HG03039 (cell line): ENCODE results near the gene ACOT11.

Source experiments
- ATAC-seq: cut with Tn5 transposase; IDR thresholded peaks from one replicate; pipeline ENCODE4 v1.9.1; 2021; ENCODE audit warnings: mild to moderate bottlenecking, moderate library complexity; ENCODE audit not compliant: unreplicated experiment

Gene ACOT11

DNA sequence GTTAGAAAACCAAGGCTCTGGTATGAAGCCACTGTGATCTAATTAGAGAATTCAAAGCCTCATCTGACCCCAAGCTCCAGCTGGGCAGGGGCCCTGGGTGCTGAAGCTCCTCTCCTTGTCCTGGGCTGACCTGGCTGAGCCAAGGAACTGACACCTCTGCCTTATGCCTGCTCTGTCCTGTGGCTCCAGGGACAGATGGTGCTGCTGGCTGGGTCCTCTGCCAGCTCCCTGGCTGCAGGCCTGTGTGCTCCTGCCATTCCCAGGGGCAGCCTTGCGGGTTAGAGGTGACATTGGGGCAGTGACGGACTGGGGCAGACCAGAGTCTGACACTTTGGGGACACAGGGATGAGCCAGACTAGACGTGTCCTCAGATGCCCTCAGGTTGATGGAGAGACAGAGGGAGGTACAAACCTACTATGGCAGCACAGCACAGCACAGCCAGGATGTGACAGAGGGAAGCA is 11.8 kb downstream of the ACOT11 start:
- no peak for ATAC-seq

DNA sequence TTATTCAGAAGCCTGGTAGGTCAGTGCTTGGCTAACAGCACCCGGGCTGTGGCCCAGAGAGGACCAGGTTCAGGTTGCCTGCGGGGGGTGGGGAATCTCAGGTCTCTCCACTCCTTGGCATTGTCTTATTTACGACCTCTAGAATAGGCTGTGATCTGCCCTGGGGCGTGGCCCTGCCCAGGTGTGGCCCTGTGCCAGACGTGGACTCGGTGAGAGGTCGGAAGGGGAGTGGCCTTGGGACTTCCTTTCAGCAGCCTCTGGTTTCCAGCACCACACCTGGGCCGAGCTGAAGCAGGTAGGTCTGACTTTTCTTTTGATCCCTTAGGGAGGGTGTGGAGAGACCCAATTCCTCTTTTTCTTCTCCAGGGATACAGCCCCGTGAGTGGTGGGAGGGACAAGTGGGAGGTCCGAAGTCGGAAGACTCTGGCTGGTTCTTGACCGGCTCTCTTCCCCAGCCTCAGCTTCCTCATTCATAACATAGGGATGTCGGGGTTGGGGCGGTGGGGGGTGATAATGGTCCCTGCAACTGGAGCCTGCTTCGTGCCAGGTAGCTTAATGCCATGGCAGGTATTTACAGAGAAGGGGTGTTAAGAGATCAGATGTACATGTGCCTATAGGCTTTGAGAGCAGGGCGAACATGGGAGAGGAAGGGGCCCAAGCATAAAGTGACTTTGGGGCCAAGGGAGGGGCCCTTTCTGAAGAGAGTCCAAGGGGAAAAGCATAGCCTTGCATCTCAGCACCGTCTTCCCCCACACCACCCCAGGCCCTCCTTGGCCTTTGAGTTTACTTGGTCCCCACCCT is 16.5 kb downstream of the ACOT11 start:
- ATAC-seq = no peak

DNA sequence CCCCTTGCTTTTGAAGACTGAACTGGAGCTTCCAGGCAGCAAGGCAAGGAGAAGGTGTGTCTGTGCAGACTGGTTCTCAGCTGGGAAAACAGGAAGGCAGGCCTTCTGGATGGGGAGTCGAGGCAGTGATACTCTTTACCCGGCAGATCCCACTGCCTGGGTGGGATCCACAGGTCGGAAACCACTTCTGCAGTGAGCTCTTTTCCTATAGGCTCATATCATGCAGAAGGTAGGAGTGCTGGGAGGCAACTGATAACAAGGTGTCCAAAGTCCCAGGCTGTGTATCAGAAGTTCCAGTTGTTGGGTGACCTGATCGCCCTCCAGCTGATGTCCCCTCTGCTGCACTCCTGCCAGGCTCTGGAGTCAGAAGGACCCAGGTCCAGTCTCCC is 17.1 kb downstream of the ACOT11 start:
- ATAC-seq = no peak

DNA sequence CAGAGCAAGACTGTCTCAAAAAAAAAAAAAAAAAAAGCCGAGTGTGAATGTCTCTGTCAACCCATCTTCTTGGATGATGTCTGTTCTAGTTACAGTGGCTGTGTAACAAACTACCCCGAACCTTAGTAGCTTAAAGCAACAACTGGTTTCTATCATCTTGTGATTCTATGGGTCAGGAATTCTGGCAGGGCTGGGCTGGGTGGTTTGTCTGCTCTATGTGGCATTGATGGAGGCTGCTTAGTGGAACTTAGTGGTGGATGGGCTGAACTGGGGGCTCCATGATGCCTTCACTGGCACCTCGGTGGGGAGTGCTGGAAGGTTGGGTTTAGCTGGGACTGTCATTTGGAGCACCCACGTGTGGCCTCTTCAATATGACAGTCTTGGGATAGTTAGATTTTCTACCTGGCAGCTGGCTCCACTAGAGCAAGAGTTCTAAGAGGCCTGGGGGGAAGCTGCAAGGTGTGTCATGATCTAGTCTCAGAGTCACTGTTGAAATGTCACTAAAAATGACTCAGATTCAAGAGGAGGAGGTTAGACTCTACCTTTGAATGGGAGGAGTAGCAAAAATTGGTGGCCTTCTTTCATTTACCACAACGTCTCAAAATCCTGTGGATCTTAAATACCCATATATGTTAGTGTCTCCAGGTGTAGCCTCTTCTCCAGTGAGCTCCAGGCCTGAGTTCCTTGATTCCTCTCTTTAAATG is 18.6 kb downstream of the ACOT11 start:
- no peak for ATAC-seq

DNA sequence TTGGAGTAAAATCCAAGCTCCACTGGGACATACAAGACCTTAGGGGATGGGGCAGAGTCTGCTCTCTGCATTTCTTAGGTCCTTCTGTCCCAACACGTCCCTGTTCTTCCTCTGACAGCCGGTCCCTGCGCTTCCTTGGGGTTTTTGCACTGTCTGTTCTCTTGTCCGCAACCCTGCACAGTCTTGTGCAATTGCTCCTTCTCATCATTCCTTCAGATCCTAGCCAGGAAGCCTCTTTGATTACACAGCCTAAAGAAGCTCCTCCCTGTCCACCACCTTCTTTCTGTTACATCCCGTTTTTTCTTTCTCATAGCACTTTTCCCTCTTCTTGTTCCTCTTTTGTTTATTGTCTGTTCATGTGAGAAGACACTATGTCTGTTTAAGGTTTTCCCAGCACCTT is 19.9 kb downstream of the ACOT11 start:
- no peak for ATAC-seq

DNA sequence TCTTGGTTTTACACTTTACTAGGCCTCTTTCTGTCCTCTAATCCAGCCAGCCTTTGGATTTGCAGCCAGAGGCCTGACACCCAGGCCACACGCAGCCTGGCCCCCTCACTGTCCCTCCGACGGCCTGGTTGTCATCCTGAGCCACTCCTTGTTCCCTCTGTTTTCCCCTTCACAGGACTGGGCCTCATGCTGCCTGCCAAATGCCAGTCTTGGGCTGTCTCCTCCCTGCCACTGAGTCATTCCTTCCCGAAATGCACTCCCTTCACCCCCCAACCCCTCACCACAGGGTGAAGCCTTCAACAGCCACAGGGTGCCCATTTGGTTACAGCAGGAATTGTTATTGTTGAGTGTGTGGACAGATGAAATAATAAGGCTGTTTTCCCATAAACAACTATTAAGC is 21.3 kb downstream of the ACOT11 start:
- no peak for ATAC-seq

DNA sequence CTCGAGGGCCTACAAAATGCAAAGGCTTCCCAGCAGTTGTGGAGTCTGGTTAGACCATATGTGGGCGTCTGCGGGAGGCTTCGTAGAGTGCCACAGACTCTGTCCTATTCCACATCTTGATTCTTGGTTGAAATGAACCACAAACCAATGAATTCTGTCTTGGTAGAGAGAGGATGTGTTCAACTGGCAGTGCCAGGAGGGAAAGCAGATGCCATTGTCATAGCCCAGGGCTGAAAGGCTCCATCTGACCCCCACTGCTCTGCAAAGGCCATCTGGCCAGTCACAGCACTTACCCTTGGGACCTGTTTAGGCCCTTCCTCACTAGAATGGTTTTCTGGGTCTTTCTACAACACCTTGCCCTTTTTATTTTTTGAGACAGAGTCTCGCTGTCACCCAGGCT is 22.1 kb downstream of the ACOT11 start:
- no peak for ATAC-seq

DNA sequence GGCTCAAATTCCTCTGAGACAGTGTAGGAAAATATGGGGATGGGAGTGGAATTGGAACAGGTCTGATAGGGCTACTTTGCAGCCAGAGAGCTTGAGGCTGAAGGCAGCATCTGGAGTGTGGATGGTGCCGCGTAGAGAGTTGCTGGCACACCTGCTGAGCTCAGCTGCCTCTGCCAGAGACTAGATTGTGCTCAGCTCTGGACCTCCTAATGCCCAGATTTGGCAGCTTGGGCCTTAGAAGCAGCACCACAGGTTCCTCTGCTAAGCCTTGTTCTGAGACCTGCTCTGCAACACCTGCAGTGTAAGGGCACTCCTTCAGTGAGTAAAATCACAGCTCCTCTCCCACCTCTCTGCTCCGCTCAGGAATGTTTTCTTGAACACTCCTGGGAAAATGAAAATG is 23.3 kb downstream of the ACOT11 start:
- no peak for ATAC-seq

DNA sequence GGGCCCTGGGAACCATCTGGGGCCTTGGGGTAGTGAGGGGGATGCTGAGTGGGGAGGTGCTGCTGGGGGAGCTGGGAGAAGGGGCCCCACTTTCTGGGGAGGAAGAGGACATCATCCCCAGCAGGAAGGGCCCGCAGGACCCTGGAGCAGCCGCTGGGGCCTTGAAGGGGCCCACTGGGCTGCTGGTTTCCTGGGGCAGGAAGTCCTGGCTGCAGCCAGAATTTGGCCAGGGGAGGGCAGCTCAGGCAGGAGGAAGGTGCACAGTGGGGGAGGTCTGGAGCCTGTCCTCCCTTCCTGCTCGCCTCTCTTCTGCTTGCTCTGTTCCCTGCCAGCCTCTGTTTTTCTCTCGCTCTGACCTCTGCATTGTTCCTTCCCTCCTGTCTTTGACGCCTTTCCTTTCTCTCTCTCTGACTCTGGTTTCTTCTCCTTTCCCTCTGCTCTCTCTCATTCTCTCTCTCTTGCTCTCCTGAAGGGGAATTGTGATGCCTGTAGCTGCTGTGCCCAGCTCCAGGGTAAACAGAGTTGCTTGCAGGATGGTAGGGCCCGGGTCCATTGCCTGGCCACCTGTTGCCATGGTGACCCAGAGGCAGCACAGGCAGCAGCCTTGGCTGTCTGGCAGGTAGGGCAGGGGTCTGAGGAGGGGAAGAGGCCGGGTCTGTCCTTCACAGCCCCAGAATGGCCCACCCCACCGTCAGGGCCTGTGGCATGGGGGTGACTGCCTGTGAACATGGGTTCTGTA is 23.9 kb downstream of the ACOT11 start:
- ATAC-seq = no peak

DNA sequence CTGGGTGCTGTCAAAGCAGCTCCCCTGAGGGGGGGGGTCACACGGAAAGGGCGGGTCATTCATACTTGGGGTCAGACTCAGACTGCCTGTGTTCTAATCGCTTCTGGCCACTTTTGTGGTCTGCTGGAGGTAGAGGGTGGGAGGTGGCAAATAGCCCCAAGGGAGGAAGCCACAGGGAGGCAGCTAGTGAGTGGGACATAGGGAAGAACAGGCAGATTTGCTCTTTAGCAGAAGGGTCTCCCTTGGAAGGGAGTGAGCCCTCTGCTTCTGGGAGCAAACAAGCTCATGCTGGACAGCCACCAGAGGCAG is 24.5 kb downstream of the ACOT11 start:
- ATAC-seq = no peak

DNA sequence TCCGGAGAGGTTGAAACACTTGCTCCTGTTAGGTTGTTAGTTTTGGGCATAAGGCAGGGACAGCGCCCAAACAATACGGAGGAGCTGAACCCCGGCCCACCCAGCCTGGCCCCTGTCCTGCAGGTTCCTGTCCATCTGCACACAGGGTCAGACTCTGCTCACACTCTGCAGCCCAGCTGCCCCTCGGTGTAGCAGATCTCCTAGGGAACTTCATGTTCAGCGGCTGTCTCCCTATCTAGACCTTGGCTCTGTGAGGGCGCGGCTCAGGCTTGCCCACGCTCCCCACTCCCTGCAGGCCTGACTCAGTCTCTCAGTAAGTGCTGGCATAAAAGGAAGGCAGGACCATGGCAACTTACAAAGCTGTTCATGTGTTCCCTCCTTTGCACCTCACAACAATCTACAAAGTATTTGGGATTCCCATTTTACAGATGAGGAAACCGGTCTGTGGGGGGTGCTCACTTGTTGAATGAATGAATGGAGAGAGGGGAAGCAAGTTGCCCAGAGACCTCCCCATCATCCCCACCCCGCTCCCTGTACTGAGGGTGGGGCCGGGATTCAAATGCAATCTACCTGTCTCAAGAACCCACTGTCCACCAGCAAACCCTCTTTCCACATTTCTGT is 26.2 kb downstream of the ACOT11 start:
- ATAC-seq = no peak

DNA sequence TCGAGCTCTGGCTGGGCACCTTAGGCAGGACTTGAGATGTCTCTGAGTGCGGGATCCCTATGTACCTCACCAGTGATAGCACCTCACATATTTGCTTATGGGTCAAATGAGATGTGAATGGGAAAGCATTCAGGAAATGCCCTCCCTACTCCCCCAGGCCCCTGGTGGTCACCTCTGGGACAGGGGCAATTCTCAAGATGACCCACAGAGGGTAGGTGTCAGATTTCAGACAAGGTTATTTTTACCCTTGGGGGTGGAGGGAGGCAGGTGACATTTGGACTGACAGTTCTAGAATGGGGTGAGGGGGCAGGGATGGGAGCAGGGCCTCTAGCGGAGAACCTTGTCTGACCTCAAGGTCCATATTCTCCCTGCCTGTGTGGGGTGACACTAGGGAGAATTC is 27.1 kb downstream of the ACOT11 start:
- ATAC-seq = no peak

DNA sequence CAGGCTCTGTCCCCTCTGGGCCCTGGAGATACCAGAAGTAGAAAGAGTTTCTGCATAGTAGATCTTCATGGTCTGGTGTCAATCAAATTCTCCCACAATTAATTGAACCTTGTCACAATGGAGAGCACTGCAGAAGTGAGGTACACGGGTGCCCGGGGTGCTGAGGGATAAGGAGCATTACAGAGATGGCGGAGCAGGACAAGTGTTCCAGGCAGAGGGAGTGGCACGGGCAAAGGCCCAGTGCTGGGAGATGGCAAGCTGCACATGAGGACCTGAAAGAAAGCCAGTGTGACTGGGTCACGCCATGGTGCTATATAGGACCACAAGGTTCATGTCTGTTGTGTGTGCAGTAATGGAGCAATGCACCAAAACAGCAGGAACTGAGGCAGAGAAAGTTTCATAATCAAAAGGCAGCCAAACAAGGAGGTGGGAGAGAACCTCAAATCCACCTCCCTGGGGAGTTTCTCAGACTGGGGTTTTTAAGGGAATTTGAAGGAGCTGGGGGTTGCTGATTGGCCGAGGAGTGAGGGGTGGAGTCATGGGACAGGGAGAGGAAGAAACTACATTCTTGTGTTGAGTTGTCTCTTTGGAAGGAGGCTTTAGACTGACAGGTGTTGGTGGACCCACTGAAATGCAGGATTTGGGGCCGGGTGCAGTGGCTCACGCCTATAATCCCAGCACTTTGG is 27.7 kb downstream of the ACOT11 start:
- ATAC-seq = no peak

DNA sequence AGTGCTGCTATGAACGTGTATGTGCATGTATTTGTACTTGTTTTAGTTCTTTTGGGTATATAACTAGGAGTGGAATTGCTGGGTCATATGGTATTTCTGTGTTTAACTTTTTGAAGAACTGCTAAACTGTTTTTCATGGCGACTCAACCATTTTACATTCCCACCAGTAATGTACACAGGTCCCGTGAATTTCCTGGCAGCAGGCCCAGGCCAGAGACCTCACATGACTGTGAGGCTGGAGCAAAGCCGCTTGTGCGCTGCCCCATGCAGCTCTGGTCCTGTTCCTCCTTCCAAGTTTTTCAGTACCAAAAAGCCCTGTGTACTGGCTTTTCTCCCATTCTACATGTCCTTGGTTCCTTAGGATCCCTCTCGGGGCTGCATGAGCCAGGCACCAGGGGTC is 29.6 kb downstream of the ACOT11 start:
- no peak for ATAC-seq

DNA sequence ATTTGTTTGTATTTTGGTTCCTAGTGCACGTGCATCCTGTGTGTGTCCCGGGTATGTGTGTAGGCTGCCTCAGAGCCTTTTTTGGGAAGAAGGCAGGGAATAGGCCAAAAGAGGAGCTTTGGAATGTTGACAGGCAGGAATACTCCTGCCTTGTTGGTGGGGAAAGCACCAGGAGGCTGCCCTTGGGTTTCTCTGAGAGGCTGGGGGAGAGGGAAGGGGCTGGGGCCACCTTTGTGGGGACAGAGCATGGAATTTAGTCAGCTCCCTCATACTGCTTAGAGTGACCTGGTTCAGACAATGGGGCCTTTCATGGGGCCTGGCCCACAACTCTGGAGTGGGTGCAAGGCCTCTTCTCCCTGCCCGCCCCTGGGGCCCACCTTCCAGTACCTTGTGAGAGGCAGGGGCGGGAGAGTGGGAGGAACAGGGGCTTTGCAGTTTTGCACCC is 31.3 kb downstream of the ACOT11 start:
- ATAC-seq = no peak

DNA sequence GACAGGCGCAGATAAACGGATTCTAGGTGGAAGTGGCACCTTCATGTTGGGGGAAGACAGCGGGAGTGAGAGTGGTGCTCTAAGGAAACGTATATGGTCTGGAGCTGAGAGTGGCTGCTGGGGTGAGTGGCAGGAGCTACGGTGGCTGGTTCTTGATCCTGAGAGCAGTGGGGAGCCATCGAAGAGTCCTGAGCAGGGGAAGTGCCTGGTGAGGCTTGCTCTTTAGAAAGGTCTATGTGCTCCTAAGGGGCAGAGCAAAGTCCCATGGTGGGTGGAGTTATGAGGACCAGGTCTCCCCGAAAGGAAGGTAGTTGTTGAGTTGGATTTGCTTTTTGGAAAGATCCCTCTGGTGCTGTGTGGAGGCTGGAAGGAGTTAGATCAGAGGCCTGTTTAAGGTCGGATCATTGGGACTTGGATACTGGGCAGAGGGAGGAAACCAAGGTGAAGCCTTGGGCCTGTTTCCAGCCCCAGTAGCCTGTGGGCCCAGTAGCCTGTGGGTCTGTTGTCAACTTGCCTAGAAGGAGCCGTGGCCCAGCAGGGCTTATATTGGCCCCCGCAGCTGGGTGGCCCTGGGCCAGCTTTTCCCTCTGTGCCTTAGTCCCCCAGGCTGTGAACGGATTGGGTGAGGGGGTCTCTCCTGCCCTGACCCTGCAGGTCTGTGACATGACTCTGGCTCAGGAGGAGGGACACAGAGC is 33.0 kb downstream of the ACOT11 start:
- no peak for ATAC-seq

DNA sequence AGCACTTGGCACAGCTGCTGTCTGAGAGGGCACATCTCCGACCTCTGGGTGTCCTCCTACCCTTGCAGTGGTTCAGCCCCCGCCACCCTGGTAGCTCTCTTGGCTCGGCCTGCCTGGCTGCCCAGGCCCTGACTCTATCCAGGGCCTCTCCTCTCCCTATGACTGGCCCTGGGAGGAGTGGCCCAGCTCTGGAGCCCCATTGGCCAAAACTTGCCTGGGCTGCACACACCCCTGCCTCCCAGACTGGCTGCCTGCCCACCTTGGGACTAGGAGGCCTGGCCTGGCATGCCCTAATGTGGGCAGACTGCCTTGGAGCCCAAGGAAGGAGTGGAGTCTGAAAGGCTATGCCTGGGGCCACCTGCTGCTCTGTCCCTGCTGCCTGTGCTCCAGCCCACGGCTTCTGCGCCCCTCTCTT is 33.6 kb downstream of the ACOT11 start:
- ATAC-seq = no peak

DNA sequence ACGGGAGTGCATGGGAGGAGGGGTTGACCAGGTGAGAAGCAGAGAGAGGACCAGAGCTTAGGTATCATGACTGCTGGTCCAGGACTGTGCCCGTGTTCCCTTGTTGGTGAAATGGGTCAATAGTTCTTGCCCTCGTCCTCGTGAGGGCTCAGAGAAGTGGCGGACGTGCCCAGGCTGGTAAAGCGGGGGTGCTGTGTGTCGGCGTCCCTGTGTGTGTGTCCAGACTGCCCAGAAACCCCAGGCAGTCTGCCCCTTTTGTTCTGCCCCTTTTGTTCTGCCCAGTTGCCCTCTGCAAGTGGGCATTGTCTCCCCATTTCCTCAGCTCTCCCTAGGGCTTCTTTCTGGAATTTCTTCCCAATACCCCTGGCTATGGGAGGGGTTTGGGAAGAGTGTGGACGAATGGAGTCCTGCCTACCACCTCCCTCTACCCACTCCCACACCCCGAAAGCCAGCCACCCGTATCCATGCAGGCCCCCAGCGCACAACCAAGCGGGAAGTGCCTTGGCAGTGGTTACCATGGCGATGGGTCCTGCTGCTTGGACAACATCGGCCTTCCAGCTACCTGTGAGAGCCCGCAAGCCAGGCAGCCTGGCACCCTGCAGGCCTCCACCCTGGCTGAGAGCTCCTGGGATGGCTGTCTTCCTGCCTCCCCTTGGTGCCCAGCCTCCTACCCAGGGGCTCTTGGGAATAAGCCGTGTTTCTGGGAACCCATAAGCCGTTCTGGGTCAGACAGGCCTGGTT is 34.7 kb downstream of the ACOT11 start:
- no peak for ATAC-seq

DNA sequence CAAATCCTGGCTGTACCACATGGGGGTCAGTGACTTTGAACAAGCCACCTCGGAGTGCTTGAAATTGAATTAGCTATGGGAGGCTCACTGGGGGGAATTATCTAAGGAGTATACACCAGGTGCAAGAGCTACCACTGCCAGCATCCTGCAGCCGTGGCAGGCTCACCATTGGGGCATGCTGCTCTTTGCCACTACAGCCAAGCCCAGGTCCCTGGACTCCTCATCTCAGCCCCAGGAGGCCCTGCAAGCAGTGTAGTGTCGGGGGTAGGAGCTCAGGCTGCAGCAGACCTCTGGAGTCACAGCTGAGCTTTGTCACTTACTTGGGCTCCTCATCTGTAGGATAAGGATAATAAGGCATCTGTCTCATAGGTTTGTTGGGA is 35.3 kb downstream of the ACOT11 start:
- no peak for ATAC-seq

DNA sequence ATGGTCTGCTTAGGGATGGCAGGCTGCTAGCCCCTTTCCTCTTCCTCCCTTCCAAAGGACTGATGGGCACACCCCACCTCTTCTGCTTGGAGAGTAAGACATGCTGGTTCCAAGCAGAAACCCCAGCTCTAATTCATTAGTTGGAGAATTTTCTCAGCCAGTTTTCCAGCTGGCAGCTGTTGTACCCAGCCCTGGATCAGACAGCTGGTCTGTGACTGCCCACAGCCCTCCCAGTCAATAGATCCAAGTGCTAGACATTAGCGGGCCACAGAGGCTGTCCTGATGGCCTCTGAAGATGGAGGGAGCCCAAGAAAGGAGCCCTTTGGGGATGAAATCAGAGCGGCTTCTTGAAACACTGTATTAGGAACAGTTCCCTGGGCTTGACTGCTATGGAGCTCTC is 35.8 kb downstream of the ACOT11 start:
- no peak for ATAC-seq
